NB4 (cell line): ENCODE results near the gene CALR.

ENCODE experiments used
- DNase-seq: peaks from one replicate; pipeline ENCODE4 v3.0.0; 2010; ENCODE audit warnings: low read depth
- H3K4me3 ChIP-seq: one replicate; pipeline ENCODE4 v1.5.1; 2011; ENCODE audit warnings: mild to moderate bottlenecking, low read depth, low read length, moderate library complexity
- MYC ChIP-seq: IDR thresholded peaks from 2 replicates; pipeline ENCODE4 v1.6.1; 2011; ENCODE audit warnings: low read depth, low read length
- POLR2A ChIP-seq: IDR thresholded peaks from 2 replicates; pipeline ENCODE4 v1.6.1; 2011; ENCODE audit warnings: mild to moderate bottlenecking; ENCODE audit not compliant: insufficient read length; ENCODE audit errors: extremely low read depth
- TF ChIP-seq, protein P1 (sequence below): IDR thresholded peaks from one replicate; pipeline ENCODE4 v1.5.1; 2012; ENCODE audit warnings: low read depth, low read length
- TF ChIP-seq, protein P2 (sequence below): IDR thresholded peaks from 2 replicates; pipeline ENCODE4 v1.6.1; 2011; ENCODE audit warnings: low read depth, low read length

The CALR gene

DNA sequence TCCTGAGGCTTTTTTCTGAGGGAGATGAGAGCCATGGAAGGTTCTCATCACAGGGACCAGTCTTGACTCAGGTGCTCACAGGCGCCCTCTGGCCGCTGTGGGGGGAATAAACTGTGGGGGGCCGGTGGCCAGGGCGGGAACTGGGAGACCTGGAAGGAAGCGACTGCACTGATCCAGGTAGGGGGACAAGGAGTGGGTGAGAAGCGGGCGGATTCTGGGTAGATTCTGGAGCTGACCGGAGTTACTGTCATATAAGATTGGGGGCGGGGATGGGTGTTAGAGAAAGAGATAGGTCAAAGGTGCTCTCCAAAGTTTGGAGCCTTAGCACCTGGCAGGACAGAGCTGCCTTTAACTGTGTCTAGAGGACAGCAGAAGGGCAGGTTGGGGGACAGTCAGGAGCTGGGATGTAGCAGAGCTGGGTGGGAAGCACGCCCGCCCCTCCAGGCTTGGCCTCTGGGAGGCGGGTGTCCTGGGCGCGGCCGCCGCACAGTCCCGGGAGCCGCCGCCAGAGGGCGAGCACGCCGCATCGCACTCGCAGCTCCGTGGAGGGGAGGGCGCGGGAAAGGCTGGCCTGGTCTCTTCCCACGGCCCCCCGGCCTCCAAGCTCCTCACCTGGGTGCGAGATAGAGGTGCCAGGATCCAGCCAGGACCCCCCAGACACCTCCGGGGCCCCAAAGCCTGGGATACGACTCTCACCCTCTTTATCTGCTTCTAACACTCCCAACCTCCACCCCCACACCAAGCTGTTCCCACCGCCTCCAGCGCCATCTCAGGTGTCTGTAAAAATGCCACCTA is 26.8 kb downstream of the CALR start:
- peak overlapping the region; percentile 37 for H3K4me3 ChIP-seq
- DNase-seq, result peak; percentile 81
- TF ChIP-seq, protein P1, sequence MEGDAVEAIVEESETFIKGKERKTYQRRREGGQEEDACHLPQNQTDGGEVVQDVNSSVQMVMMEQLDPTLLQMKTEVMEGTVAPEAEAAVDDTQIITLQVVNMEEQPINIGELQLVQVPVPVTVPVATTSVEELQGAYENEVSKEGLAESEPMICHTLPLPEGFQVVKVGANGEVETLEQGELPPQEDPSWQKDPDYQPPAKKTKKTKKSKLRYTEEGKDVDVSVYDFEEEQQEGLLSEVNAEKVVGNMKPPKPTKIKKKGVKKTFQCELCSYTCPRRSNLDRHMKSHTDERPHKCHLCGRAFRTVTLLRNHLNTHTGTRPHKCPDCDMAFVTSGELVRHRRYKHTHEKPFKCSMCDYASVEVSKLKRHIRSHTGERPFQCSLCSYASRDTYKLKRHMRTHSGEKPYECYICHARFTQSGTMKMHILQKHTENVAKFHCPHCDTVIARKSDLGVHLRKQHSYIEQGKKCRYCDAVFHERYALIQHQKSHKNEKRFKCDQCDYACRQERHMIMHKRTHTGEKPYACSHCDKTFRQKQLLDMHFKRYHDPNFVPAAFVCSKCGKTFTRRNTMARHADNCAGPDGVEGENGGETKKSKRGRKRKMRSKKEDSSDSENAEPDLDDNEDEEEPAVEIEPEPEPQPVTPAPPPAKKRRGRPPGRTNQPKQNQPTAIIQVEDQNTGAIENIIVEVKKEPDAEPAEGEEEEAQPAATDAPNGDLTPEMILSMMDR, result peak; percentile 88
- TF ChIP-seq MYC (peak; percentile 29; the same call in 1 of the 2 replicates), POLR2A (no peak)
- TF ChIP-seq, protein P2, sequence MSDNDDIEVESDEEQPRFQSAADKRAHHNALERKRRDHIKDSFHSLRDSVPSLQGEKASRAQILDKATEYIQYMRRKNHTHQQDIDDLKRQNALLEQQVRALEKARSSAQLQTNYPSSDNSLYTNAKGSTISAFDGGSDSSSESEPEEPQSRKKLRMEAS, result peak; percentile 34; the same call in 1 of the 2 replicates

DNA sequence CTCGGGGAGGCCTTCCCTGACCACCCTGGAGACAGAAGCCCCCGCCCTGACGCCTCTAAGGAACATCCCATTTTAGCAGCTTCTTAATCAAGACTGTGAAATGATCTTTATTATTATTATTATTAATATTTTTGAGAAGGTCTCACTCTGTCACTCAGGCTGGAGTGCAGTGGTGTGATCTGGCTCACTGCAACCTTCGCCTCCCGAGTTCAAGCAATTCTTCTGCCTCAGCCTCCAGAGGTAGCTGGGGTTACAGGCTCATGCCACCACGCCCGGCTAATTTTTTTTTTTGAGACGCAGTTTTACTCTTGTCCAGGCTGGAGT is 27.4 kb downstream of the CALR start:
- no peak overlapping the region for H3K4me3 ChIP-seq
- DNase-seq, result no peak
- TF ChIP-seq, protein P1, result no peak
- TF ChIP-seq, protein P2, result no peak
- TF ChIP-seq POLR2A (no peak), MYC (no peak)

DNA sequence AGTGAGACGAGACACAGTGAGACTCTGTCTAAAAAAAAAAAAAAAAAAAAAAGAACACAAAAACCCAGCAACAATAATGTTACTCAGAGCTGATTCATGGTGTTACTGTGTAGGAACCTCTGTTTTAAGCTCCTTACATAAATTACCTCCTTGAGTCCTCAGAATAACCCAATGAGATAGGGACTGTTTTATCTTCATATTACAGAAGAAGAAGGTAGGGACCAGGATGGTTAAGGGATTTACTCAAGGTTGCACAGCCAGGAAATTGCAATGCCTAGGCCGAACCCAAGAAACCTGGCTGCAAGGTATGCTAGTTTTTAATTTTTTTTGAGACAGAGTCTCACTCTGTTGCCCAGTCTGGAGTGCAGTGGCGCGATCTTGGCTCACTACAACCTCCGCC is 29.5 kb downstream of the CALR start:
- H3K4me3 ChIP-seq, result no peak overlapping the region
- no peak for TF ChIP-seq POLR2A
- no peak for DNase-seq

DNA sequence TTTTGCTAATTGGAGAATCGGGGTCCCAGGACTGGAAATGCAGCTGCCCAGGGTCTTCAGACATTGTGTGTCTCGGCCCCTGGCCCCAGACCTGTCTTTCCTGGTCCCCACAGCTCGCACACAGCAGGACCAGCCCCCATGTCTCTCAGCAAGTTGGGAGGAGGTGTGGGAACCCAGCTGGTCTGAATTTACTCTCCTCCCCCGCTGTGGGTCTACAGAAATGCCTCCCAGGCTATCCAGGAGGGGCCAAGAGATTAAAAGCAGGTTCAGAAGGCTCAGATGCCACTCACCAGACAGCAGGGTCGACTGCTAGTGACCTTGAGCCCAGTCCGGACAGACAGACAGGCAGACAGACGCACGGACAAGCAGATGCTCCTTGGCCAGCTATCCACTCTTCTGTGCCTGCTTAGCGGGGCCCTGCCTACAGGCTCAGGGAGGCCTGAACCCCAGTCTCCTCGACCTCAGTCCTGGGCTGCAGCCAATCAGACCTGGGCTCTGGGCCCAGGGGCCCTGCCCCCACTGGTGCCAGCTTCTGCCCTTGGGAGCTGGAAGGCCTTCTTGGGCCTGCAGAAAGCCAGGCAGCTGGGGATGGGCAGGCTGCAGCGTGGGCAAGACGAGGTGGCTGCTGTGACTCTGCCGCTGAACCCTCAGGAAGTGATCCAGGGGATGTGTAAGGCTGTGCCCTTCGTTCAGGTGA is 31.0 kb downstream of the CALR start, which contains the start of gene DAND5:
TSS of gene DAND5 (plus strand) at position 285 of the 697 bp plus-strand sequence. CDS start at position 370, 85 bp downstream.
- no peak within 1 kb of the TSS for H3K4me3 ChIP-seq
- TF ChIP-seq, protein P2, result no peak
- TF ChIP-seq MYC (no peak), POLR2A (no peak)
- TF ChIP-seq, protein P1, result no peak
- no peak for DNase-seq

DNA sequence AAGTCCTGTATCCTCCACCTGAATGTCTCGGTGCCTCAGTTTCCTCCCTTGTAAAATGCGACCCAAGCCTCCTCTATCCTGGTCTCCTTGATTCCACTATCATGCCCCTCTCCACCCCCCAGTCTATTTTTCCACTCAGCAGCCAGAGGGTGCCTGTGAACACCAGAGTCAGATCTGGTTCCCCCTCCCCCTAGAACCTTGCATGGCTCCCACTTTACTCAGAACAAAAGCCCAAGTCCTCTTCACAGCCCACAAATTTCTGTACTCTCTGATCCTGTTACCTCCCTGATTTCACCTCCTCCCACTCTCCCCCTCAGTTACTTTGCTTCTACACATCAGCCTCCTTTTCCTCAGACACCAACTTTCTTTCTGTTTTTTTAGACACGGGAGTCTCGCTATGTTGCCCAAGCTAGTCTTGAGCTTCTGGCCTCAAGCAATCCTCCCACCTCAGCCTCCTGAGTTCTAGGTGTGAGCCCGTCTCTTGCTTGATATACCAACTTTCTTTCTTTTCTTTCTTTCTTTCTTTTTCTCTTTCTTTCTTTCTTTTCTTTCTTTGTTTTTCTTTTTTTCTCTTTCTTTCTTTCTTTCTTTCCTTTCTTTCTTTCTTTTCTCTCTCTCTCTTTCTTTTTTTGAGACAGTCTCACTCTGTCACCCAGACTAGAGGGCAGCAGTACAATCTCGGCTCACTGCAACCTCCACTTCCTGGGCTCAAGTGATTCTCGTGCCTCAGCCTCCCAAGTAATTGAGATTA is 31.8 kb downstream of the CALR start:
- TF ChIP-seq POLR2A (no peak), MYC (no peak)
- TF ChIP-seq, protein P1, result no peak
- TF ChIP-seq, protein P2, result no peak
- no peak for DNase-seq
- H3K4me3 ChIP-seq, result no peak overlapping the region
